WERI-Rb-1 (cell line): Measurements from ENCODE around the gene ZFP62.

Experiments used
- DNase-seq: peaks from one replicate; pipeline ENCODE4 v3.0.0-alpha.2; 2020
- H3K27ac ChIP-seq: fragments of 250-450 bp; sonication (Bioruptor Pico); 2 replicates; pipeline ENCODE4 v1.5.1; 2020; ENCODE audit warnings: mild to moderate bottlenecking, moderate library complexity
- H3K27me3 ChIP-seq: fragments of 250-450 bp; sonication (Bioruptor Pico); 2 replicates; pipeline ENCODE4 v1.5.1; 2021; ENCODE audit warnings: mild to moderate bottlenecking, low read depth, moderate library complexity; ENCODE audit not compliant: insufficient read depth, severe bottlenecking
- H3K36me3 ChIP-seq: fragments of 250-450 bp; sonication (Bioruptor Pico); 2 replicates; pipeline ENCODE4 v1.5.1; 2020; ENCODE audit warnings: mild to moderate bottlenecking, moderate library complexity
- H3K4me3 ChIP-seq: 2 replicates; pipeline ENCODE4 v1.5.1; 2011; ENCODE audit warnings: low read depth, mild to moderate bottlenecking, control low read depth, low read length
- H3K9me3 ChIP-seq: fragments of 250-450 bp; sonication (Bioruptor Pico); 2 replicates; pipeline ENCODE4 v1.5.1; 2021; ENCODE audit warnings: mild to moderate bottlenecking, moderate library complexity; ENCODE audit not compliant: severe bottlenecking
- CTCF ChIP-seq: IDR thresholded peaks from 2 replicates; pipeline ENCODE4 v1.5.1; 2011; ENCODE audit warnings: low read depth, mild to moderate bottlenecking, control low read depth, inconsistent platforms, low read length

Gene ZFP62

GRCh38 chr5:180824630-180825476 is 36.2 kb downstream of the ZFP62 start:
- H3K36me3 ChIP-seq = peaks cover 3% of the 10 kb centered on the region; the same call in 1 of the 2 replicates
- no peak overlapping the region for H3K27ac ChIP-seq
- no peak for TF ChIP-seq CTCF
- H3K27me3 ChIP-seq = no peaks in the 10 kb centered on the region
- DNase-seq = no peak
- no peak overlapping the region for H3K4me3 ChIP-seq
- no peaks in the 10 kb centered on the region for H3K9me3 ChIP-seq

- H3K36me3 ChIP-seq = no peaks in the 10 kb centered on the region
- no peak for TF ChIP-seq CTCF
- no peak overlapping the region for H3K4me3 ChIP-seq
- no peak overlapping the region for H3K27ac ChIP-seq
- no peak for DNase-seq
- H3K27me3 ChIP-seq = no peaks in the 10 kb centered on the region
- H3K9me3 ChIP-seq = no peaks in the 10 kb centered on the region
These were observed 37.0 kb downstream of the ZFP62 start for GRCh38 chr5:180823940-180824629.

- H3K9me3 ChIP-seq = no peaks in the 10 kb centered on the region
- no peak overlapping the region for H3K27ac ChIP-seq
- H3K27me3 ChIP-seq = no peaks in the 10 kb centered on the region
- H3K36me3 ChIP-seq = no peaks in the 10 kb centered on the region
- no peak for DNase-seq
- H3K4me3 ChIP-seq = no peak overlapping the region
- TF ChIP-seq CTCF = no peak
These were observed 37.7 kb downstream of the ZFP62 start for GRCh38 chr5:180823346-180823745.

GRCh38 chr5:180821538-180821937 is 39.5 kb downstream of the ZFP62 start:
- Histone ChIP-seq H3K9me3 (no peaks in the 10 kb centered on the region), H3K27me3 (no peaks in the 10 kb centered on the region), H3K27ac (no peak overlapping the region), H3K36me3 (no peaks in the 10 kb centered on the region), H3K4me3 (no peak overlapping the region)
- TF ChIP-seq CTCF = no peak
- no peak for DNase-seq

- no peaks in the 10 kb centered on the region for H3K27me3 ChIP-seq
- no peak for DNase-seq
- H3K27ac ChIP-seq = no peak overlapping the region
- H3K36me3 ChIP-seq = no peaks in the 10 kb centered on the region
- H3K9me3 ChIP-seq = no peaks in the 10 kb centered on the region
- no peak overlapping the region for H3K4me3 ChIP-seq
- no peak for TF ChIP-seq CTCF
These were observed 40.2 kb downstream of the ZFP62 start for GRCh38 chr5:180820788-180821321.
